GM19372 (cell line): ENCODE data around the gene LMF1.

Experiments
- ATAC-seq: cut with Tn5 transposase; IDR thresholded peaks from one replicate; pipeline ENCODE4 v1.9.1; 2021; ENCODE audit warnings: mild to moderate bottlenecking, low read depth, moderate library complexity; ENCODE audit not compliant: unreplicated experiment

LMF1 gene

DNA sequence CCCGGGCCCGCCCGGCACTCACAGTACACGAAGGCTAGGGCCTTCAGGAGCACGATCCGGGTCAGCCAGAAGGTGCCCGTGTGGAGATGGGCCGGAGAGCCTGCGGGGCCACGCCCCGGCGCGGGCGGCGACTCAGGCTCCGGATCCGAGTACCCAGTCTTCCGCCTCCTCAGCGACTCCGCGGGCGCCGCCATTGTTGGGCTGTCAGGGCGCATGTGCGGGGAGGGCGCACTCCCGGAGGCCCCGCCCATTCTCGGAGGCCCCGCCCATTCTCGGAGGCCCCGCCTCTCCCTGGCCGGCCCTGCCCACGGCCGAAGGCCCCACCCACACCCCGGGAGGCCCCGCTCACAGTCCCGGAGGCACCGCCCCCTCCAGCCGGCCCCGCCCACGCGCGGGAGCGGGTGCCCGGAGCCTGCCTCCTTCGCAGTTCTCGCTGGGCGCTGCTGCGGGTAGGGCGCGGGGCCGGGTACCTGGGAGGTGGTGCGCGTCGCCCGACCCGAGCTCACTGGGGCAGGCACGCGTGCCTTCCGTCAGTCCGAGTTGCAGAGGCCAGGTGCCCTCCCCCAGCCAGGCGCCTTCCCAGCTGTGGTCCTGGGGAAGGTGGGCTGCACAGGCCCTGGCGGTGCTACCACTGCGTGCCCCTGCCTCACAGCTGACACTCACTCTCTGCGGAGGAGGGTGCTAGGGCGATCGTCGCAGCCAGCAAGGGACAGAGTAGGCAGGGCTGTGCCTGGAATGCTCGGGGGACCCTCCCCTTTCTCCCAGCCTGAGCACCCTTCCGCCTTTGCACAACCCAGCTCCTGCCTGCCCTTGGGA is at the start of gene LMF1:
Gene LMF1 (minus strand): TSS at position 219 of the 816 bp plus-strand sequence. CDS start 4 bp downstream, at position 215.
- ATAC-seq: peak; percentile 85

DNA sequence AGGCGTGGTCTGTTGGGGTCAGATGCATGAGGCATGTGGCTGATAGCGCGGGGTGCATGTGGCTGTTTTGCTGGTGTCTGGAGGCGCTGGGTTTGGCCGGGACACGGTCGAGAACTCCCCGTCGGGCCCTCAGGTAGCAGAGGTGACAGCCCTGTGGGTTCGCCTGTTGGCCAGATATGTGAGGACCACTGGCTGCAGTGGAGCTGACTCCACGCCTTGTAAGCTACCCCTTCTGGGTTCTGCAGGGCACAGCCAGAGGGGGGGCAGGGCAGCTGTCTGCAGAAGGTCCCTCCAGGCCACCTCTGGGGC is 49.3 kb upstream of the LMF1 start:
- ATAC-seq: no peak

DNA sequence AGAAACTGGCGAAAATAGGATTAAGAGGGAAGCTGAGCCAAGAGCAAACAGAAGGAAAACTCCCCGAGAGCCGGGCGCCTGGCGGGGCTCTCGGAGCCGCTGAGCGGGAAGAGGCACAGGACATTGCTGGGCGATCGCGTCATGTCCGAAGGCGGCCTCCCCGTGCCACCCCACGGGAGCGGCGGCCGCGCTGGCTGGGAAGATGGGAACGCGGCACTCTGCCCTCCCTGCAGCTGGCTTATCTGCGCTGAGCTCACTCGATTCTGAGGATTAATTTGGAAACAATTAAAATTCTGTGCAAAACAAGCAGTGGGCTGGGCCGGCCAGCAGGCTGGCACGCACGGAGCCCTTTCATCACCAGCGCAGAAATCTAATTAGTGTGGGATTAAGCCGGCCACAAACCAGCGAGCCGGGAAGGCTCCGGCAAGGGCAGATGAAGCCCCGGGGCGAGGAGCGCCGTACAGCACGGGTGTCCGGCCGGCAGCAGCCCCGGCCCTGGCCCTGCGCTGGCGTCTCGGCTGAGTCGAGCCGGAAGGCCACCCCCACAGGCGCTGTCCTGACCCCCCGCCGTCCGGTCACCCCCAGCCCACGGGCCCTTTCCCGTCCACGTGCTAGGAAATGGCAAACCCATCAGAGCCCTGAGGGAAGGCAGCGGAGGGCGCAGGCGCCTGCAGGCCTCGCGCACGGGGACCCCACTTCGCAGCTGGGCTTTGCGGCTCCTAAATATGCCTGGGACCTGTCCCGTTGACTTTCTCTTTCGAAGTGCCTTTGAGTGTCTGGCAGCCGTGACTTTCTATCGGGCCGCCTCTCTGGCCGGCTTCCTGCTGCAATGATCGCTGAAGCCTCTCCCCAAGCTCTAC is 48.7 kb upstream of the LMF1 start:
- ATAC-seq: no peak

DNA sequence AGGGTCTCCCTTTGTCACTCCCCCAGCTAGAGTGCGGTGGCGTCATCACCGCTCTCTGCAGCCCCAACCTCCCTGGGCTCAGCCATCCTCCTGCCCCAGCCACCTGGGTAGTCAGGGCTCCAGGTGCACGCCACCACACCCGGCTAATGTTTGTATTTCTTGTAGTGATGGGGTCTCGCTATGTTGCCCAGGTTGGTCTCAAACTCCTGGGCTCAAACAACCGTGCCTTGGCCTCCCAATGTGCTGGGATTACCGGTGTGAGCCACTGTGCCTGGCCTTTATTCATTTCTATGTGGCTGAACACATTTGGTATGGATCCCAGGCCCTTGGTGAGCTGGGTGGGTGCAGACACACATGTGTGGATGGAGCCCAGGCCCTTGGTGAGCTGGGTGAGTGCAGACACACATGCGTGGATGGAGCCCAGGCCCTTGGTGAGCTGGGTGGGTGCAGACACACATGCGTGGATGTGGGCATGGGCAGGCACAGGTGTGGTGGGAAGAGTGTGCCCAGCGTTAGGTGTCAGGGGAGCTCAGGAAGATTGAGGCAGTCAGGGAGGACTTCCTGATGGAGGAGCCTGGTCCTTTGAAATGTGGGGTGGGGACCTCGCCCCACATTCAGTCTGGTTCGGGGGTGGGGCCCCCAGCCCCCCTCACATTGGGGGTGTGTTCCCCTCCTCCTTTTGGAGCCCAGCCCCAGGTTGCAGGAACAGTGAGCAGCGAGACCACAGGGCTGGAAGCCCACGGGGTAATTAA is 47.8 kb upstream of the LMF1 start:
- no peak for ATAC-seq

DNA sequence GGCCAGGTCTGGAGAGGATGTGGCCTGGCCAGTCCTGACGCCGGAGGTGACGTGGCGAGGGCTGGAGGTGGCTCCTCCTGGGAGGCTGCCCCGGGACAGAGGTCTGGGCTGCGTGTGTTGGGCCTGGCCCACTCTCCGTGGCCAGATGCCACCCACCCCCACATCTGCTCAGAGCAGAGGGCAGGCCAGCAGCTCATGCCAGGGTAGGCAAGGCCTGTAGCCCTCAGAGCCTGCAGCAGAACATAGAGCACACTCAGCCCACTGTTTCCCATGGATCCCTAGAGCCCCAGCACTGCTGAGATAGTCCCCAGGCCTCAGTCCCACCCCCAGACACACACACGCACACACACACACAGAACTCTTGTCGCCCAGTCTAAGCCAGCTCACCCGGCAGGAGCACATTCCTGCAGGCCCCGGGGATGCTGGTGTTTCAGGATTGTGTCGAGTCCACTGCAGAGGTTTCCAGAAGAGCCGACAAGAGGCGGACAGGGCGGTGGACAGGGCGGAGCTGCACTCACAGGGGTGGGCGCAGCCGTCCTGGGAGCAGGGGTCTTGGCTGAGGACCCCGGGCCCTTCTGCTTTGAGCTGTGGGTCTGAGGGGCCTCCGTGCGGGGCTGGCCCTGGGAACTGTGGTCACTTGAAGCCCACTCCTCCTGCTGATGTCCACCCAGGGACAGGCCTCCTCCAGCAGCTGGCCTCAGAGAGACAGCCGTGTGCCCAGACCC is 44.1 kb upstream of the LMF1 start:
- ATAC-seq: no peak

DNA sequence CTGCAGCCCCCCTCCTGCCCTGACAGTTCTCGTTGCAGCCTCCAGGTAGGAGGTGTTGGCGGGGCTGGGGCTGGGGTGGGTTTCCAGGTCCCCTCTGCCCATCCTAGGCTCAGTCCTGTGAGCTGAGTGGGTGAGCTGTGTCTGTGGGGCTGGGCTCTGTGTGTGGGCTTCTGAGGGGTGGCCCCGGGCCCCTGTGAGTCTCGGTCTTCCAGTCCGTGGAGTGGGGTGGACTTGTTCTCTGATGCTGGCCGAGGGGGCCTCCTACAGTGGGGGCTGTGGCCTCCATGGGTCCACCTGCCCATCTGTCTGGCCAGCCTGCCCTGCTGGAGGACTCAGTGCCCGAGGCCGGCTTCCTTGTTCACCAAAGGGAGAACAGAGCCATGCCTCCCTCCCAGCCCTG is 43.4 kb upstream of the LMF1 start:
- no peak for ATAC-seq

DNA sequence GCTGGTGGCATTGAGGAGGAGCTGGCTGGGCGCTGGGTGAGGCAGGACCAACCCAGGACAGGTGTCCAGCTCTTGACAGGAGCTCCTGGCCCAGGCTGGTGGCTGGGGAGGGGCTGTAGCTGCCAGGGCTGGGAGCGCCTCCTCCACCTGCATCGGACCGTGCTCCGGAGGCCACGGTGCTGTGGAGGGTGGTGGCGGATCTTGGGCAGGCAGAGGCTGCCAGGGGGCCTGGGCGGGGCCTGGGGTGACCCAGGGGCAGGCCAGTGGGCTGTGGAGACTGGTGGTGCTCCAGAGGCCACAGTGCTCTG is 42.8 kb upstream of the LMF1 start:
- no peak for ATAC-seq

DNA sequence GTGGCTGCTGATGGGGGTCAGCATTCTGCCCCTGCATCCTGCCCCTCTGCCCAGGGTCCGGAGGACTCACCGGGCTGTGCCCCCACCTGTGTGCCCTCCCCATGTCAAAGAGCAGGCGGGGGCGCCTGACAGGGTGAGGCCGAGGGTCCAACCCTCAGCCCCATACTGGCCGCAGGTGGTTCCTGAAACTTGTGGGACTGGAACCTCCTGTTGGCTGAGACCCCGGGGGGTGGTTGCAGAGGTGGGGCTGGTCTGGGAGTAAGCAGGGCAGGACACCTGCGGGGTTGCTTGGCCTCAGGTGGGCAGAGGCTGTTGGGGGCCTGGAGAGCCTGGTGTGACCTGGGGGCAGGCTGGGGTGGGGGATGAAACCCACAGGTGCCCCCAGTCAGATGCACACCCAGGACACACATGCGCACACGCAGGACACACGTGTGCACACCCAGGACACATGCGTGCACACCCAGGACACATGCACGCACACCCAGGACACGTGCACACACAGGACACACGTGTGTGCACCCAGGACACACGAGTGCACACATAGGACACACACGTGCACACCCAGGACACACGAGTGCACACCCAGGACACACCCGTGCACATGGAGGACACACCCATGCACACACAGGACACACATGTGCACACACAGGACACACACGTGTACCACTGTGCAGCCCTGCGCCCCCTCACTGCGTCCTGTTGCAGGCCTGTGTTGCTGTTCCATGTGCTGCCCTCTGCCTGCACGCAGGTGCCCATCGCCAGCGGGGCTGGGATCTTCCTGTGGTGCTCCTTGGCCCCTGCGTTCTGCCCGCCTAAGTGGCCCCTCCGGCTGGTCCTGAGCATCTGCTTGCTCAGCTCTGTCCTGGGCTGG is 42.2 kb upstream of the LMF1 start:
- no peak for ATAC-seq

DNA sequence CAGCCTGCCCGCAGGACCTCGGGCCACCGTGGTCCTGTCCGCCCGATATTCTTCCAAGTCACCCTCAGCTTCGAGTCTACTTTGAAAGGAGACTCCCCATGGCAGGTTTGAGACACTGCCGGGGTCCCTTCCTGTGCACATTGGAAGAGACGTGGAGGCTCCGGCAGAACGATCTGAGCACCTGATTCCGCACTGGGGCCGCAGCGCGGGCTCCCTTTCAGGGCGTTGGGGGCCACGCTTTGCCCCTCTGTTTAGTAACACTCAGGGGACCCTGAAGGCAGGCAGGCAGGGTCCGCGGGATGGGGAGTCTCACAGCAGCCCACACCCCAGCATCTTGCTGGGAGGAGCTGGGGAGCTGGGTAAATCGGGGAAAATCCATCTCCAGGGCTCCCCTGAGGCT is 41.4 kb upstream of the LMF1 start:
- no peak for ATAC-seq

DNA sequence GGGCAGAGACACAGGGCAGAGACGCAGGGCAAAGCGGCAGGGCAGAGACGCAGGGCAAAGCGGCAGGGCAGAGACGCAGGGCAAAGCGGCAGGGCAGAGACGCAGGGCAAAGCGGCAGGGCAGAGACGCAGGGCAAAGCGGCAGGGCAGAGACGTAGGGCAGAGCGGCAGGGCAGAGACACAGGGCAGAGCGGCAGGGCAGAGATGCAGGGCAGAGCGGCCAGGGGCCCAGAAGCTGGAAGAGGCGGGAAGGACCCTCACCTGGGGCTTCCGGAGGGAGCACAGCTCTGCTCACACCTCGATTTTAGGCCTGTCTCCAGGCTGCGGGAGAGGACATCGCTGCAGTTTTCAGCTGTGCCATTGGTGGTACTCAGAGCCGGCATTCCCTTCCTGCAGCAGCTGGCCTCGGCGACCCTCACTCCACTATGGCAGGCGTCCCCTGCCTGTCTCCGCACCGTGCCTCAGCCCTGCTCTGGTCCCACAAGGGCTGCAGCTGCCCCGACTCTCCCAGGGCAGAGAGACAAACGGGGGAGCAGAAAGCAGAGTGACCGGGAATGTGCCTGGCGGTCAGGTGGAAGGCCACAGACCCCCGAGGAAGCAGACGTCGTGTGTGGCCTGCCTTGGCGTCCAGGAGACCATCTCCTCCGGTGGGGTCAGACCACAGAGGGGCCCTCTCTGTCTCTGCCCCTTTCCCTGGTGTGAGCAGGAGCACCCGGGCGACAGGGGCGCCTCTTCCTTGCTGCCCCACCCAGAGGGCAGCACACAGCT is 40.7 kb upstream of the LMF1 start:
- ATAC-seq: no peak

DNA sequence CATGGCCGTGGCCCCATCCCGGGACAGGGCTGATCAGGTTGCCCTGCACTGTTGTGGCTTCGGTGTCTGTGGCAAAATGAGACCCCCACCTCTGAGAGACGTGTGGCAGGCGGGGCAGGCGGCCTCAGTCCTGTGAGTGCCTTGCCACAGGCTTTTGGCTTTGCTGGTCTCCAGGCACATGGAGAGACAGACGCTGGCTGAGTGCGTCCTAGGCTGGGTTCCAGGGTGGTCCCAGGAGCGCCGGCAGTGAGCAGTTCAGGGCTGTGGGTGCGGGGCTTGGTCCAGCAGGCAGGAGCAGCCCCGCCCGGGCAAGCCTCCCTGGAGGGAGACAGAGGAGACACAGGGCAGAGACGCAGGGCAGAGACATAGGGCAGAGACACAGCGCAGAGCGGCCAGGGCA is 40.0 kb upstream of the LMF1 start:
- ATAC-seq: no peak

DNA sequence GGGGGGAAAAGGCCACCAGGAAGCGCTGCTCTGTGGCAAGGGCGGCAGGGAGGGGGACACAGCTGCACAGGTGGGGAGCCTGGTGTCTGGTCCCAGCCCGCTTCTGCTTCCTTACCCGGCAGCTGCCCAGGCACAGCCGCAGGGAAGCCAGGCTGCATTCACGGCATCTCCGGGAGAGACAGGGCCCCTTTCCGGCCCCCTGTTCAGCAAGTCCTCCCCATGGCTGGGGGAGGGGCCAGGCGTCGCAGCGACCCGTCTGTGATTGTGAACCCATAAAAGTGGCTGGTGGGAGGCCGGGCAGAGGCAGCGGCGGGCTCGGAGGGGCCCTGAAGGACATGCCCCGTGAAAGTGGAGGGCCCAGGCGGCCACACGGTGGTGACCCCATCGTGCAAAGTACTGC is 39.5 kb upstream of the LMF1 start:
- no peak for ATAC-seq

DNA sequence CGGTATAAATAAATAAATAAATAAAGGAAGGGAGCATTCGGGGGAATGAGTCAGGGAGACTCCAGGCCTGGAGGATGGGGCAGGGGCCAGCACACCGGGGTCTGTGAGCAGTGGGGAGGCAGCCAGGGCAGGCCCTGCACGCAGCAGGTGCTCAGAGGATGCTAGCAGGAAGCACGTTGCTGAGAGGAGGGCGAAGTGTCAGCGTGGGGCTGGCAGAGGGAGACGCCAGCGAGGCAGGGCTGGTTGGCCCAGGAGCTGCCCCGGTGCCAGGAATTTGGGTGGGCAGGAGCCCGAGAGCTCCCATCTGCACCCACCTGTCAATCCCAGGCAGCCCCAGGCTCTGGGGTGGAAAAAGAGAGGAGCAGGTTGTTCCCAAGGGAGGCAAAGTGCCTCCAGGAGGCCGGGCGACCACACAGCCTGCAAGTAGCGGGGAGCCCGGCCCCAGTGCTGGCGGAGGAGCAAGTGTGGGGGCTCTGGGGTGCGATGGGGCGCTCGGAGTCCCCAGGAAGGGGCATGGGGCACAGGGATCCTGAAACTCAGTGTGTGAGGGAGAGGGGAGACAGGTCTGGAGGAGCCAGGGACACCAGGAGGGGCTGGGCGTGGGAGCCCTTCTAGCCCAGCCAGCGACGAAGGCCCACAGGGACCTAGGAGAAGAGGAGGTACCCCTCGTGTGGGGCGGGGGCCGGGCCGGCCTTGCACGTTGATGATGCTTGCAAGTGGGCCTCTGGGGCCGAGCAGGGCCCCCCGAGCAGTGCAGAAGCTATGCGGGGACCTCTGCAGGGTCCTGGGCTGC is 38.8 kb upstream of the LMF1 start:
- ATAC-seq: no peak

DNA sequence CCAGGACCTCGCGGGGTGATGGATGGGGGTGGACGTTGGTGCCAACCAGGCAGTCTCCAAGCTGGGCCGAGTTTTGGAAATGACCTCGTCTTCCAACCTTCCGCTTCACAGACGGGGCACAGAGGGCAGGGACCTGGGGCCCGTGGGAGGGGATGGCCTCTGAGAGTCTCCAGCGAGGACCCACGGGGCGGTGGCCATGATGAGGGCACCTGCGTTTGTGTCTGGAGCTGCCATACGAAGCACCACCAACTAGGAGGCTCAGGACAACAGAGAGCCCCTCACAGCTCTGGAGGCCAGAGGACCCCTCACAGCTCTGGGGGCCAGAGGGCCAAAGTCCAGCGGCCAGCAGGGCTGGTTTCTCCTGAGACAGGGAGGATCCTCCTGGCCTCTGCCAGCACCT is 37.3 kb upstream of the LMF1 start:
- no peak for ATAC-seq

DNA sequence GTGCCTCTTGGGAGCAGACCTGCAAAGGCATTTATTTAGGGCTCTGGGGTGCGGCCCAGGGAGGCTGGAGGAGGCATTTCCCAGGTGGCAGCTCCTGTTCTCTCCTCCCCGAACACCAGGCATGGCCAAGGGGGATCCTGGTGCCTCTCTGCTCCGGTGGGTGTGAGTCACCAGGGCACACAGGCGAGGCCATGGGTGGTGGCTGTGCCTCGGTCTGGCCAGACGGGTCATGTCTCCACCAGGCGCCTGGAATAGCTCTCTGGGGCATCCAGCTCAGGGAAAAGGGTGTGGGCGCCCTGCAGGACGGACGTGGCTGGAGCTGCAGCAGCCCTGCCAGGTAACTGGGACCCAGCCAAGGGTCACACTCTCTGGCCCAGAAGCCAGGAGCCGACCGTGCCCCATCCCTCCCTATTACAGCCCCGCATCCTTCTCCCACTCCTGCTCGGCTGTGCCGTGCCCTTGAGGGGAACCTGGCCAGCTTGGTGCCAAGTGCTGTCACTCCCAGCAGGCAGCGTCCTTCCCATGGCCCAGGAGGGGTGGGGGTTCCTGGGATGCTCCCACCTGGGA is 36.6 kb upstream of the LMF1 start:
- no peak for ATAC-seq

DNA sequence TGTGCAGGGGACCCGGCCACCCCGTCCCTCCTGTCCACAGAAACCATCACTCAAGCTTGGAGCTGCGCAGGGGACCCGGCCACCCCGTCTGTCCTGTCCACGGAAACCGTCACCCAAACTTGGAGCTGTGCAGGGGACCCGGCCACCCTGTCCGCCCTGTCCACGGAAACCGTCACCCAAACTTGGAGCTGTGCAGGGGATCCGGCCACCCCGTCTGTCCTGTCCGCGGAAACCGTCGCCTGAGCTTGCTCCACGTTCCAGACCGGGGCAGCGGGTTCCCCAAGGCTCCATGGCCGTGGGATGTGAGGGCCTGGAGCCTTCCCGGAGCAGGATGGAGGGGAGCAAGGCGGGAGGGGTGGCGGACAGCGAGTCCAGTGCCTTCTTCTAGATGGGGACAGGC is 36.0 kb upstream of the LMF1 start:
- no peak for ATAC-seq

DNA sequence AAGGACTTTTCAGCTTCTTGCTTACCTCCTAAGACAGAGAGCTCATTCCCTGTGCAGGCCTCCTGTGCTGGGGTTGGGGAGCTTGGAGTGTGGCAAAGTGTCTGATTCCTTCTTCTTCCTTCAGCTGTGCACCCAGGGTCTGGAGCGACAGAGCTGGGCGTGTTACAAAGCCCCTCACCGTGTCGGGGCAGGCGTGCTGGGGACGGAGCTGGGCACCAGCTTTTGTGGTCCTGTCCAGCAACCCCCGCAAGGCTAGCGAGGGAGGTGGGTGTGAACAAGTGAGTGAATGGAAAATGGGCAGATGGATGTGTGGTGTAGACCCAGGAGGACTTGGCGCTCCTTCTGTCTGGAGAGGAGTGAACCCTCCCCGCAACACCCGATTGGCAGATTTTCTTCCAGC is 34.5 kb upstream of the LMF1 start:
- no peak for ATAC-seq
